ENCODE measurements around the gene MAPKAP1.

- no peak for TF ChIP-seq CTCF (IDR thresholded peaks at IDR 0.05; ENCODE audit: insufficient read depth, low read length, poor library complexity, severe bottlenecking)
- no peak for TF ChIP-seq EZH2phosphoT487 (conservative IDR thresholded peaks at IDR 0.05; ENCODE audit: low read length)
Measured at GRCh38 chr9:125648294-125648693, 58.7 kb downstream of the MAPKAP1 start.
